A549 treated with AZD9567 at 1 μM for 4 hours (cell line): ENCODE measurements around the gene THSD8. TPM values are rescaled to one million over a fixed set of nuclear protein-coding genes. Genes with fewer than 3 reads are reported as not detected.

Source experiments
- total RNA-seq: library from RNA; stranded (reverse); fragments of 200-300 nt; extraction: Qiagen RNA extraction; gene quantifications from 5 replicates; pipeline ENCODE4 v1.2.3, GENCODE V29; 2022; ENCODE audit not compliant: insufficient read depth

The THSD8 gene
- total RNA-seq: 9.1 to 13.7 TPM (median 11.8 TPM) in 4 of 5 replicates, not detected in the other

DNA sequence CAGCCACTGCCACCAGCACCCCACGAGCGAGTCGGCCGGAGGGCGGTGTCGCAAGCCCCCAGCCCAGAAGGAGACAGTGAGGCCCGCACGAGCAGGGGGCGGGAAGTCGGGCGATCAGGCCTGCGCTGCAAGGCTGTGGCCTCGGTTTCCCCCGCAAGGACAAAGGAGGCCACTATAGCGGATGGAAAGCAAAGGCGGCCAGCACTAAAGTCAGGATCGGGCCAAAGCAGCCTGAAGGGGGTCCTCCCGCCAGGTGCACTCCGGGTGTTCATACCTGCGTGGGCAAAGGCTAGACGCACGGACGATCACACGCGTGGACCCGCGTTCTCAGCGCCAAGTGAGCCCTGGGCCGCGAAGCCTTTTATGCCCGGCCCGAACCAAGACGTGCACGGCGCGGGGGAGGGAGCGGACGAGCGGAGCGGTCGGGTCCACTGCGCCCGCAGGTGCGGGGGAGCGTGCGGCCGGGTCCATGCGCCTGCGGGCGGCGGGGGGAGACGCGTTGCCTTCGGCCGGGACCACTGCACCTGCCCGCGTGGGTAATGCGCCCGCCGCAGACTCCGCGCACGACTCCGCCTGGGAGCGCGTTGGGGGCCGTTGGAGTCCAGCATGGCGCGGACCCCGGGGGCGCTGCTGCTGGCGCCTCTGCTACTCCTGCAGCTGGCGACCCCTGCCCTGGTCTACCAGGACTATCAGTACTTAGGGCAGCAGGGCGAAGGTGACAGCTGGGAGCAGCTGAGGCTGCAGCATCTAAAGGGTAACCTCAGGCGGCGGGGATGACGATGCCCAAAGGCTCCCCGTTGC lies at the start of gene THSD8, which contains the start of gene PRDX2:
THSD8 (plus strand) TSS at position 604 of the 801 bp plus-strand sequence; CDS start at position 607, 3 bp downstream.
PRDX2 (minus strand) TSS at position 335 of the 801 bp plus-strand sequence. CDS start 539 bp downstream, outside the sequence.

DNA sequence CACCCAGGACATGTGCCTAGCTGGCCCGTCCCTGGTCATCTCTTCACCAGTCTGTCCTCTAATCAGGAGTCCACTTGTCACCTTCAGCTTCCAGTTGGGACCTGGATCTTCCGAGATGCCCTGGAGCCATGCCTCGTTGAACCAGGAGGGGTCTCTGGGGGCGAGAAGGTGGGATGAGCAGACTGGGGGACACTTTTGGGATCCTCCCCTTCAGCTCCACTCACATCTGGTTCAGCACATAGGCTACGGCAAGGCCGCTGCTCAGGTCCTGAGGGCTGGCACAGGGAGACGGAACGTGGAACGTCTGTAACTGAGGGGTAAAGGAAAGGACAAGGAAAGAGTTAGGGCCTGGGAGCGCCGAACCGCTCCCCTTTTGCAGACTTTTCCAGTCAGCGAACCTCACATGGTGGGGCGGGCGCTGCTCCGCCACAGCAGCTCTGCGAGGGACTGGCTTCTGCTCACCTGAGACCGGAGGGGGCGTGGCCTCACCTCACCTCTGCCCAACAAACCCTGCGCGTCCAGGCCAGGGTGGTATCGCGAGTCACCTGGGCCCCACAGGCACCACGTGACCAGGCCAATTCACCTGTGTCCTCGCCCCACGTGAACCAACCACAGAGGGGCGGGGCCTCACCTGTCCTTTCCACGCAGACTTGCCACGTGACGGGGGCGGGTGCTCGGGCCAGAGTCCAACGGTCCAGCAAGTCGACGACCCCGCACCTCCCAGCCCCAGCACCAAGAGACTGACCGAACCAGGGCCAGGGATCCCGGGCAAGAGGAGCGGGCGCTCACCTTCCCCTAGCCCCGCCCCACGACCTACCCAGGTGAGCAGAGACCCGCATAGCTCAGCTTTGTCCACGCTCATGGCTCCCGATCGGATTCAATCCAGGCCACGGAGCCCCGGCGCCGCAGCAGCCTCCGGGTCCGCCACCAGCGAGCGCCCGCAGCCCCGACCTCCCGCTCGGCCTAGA lies 27.0 kb upstream of the THSD8 start, which contains the start of gene HOOK2:
HOOK2 (minus strand) TSS at position 965 of the 968 bp plus-strand sequence; CDS start at position 862, 103 bp downstream.

DNA sequence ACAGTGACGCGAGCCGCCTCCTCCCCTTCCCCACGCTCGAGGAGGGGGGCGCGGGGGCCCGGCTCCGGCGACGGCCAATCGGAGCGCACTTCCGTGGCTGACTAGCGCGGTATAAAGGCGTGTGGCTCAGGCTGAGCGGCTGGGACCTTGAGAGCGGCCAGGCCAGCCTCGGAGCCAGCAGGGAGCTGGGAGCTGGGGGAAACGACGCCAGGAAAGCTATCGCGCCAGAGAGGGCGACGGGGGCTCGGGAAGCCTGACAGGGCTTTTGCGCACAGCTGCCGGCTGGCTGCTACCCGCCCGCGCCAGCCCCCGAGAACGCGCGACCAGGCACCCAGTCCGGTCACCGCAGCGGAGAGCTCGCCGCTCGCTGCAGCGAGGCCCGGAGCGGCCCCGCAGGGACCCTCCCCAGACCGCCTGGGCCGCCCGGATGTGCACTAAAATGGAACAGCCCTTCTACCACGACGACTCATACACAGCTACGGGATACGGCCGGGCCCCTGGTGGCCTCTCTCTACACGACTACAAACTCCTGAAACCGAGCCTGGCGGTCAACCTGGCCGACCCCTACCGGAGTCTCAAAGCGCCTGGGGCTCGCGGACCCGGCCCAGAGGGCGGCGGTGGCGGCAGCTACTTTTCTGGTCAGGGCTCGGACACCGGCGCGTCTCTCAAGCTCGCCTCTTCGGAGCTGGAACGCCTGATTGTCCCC lies 10.4 kb upstream of the THSD8 start, which contains the start of gene JUNB:
JUNB (plus strand) TSS at position 142 of the 706 bp plus-strand sequence; CDS start at position 428, 286 bp downstream.

DNA sequence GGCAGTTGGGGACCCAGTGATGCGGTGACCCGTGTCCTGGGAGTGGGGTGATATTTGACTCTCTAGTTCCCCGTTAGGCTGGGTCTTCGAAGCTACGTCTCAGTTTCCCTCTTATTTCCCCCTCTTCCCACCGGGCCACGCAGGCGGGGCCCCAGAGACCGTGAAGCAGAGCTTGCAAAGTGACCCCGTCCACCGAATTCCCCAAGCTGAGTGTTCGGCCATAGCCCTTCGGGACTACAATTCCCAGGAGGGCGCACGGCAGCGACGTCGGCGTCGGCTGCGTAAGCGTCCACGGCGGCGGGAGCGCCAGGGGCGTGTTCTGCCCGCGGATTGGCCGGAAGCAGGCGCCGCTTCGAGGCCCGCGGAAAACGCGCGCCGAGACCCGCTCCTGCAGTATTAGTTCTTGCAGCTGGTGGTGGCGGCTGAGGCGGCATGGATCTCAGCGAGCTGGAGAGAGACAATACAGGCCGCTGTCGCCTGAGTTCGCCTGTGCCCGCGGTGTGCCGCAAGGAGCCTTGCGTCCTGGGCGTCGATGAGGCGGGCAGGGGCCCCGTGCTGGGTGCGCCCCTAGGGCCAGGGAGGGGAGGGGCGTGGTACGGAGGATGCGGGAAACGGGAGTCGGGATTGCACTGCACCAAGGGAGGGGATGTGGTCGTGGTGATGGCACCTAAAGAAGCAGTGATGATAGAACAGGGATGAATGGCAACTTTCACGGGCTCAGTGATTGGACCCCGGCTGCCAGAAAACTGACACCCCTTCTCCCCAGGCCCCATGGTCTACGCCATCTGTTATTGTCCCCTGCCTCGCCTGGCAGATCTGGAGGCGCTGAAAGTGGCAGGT lies 4.6 kb downstream of the THSD8 start, which contains the start of gene RNASEH2A:
RNASEH2A (plus strand) TSS at position 343 of the 840 bp plus-strand sequence; CDS start at position 433, 90 bp downstream.

DNA sequence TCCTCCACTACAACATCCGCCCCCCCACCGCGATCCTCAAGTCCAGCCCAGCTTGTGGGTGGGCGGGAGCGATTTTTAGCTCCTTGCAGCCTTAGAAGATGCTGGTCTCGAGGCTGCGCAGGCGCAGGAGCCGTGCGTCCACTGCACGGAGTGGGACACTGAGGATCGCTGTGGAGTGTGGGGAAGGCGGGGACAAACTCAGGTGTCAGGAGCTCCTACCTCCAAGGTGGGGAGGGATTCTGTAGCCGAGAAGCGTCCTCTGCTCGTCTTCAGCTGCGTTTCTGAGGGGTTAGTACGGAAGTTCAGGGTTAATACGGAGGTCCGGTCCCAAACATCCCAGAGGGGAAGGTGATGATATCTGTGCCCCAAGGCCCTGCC lies 32.7 kb downstream of the THSD8 start, which contains the start of gene RTBDN:
RTBDN (minus strand) TSS at position 14 of the 378 bp plus-strand sequence. CDS start 4,600 bp downstream, outside the sequence.

DNA sequence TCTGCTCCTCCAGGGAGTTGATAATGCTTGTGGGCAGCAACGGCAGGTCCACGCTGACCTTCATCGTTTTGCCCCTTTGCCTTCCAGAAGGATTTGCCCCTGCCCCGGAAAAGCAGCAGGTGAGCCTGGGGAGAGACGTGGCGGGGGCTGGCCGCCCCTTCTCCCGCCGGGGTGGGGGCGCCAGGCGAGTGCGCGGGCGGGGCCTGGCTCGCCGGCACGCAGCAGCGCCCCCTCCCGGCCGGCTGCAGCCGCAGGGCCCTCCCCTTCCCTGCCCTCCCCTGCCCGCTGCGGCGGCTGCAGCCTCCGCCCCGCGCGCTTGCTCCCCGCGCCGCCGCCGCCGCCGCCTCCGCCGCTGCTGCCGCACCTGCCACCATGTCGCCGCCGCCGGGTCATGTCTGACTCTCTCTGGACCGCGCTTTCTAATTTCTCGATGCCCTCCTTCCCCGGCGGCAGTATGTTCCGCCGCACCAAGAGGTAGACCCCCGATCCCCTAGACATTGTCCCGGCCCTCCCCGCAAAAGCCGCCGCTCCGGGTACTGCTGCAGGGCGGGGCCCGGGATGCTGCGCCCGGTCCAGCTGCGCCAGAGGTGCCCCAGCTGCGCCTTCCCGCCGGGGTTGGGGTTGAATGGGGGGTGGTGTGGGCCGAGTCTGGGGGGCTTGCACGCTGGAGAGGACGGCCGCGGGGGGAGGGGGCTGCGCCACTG lies 36.5 kb downstream of the THSD8 start, which contains the start of gene MAST1:
MAST1 (plus strand) TSS at position 334 of the 704 bp plus-strand sequence; CDS start at position 392, 58 bp downstream.

Other genes starting within 250 kb of the THSD8 start
- 0.54 to 3.3 TPM (median 0.66 TPM) in 5 replicates for gene ZNF490, start 191.3 kb upstream of the THSD8 start, total RNA-seq
- gene ZNF791, start 191.1 kb upstream of the THSD8 start, total RNA-seq: 4.5 to 11.0 TPM (median 5.7 TPM) in 5 replicates
- 19.1 to 30.7 TPM (median 22.0 TPM) in 5 replicates for gene MAN2B1, start 135.3 kb upstream of the THSD8 start, total RNA-seq
- 8.4 to 11.5 TPM (median 10.0 TPM) in 5 replicates for gene WDR83, start 135.3 kb upstream of the THSD8 start, total RNA-seq
- gene DHPS, start 120.2 kb upstream of the THSD8 start, total RNA-seq: 29.7 to 49.1 TPM (median 48.2 TPM) in 5 replicates
- gene GNG14, start 114.1 kb upstream of the THSD8 start, total RNA-seq: not detected in 5 replicates
- 11.4 to 14.6 TPM (median 13.9 TPM) in 5 replicates for gene FBXW9, start 105.4 kb upstream of the THSD8 start, total RNA-seq
- gene TNPO2, start 78.1 kb upstream of the THSD8 start, total RNA-seq: 31.3 to 35.3 TPM (median 33.6 TPM) in 5 replicates
- 118 to 201 TPM (median 193 TPM) in 5 replicates for gene TRIR, start 67.4 kb upstream of the THSD8 start, total RNA-seq
- gene GET3, start 64.6 kb upstream of the THSD8 start, total RNA-seq: 83.8 to 103 TPM (median 99.2 TPM) in 5 replicates
- 0.59 to 1.0 TPM (median 0.79 TPM) in 4 of 5 replicates, not detected in the other for gene BEST2, start 50.3 kb upstream of the THSD8 start, total RNA-seq
- gene HOOK2, start 26.5 kb upstream of the THSD8 start, total RNA-seq: 9.8 to 14.0 TPM (median 12.8 TPM) in 5 replicates
- gene JUNB, start 10.6 kb upstream of the THSD8 start, total RNA-seq: 110 to 185 TPM (median 160 TPM) in 5 replicates
- 0.47 to 0.91 TPM (median 0.66 TPM) in 4 of 5 replicates, not detected in the other for gene PRDX2, start 269 bp upstream of the THSD8 start, total RNA-seq
- 39.4 to 50.4 TPM (median 46.8 TPM) in 5 replicates for gene RNASEH2A, start 4.5 kb downstream of the THSD8 start, total RNA-seq
- 0.08 to 0.09 TPM in 2 of 5 replicates, not detected in the others for gene RTBDN, start 32.5 kb downstream of the THSD8 start, total RNA-seq
- gene MAST1, start 36.4 kb downstream of the THSD8 start, total RNA-seq: 1.5 to 7.0 TPM (median 1.7 TPM) in 5 replicates
- 28.6 to 36.5 TPM (median 29.7 TPM) in 5 replicates for gene DNASE2, start 79.4 kb downstream of the THSD8 start, total RNA-seq
- gene KLF1, start 85.1 kb downstream of the THSD8 start, total RNA-seq: 0.05 to 0.07 TPM in 2 of 5 replicates, not detected in the others
- 9.2 to 21.4 TPM (median 9.9 TPM) in 5 replicates for gene GCDH, start 89.1 kb downstream of the THSD8 start, total RNA-seq
- 0.25 to 1.8 TPM (median 0.42 TPM) in 5 replicates for gene SYCE2, start 117.2 kb downstream of the THSD8 start, total RNA-seq
- 60.5 to 80.0 TPM (median 74.4 TPM) in 5 replicates for gene FARSA, start 131.6 kb downstream of the THSD8 start, total RNA-seq
- 481 to 566 TPM (median 518 TPM) in 5 replicates for gene CALR, start 136.5 kb downstream of the THSD8 start, total RNA-seq
- 73.1 to 82.3 TPM (median 81.9 TPM) in 5 replicates for gene RAD23A, start 143.8 kb downstream of the THSD8 start, total RNA-seq
- gene GADD45GIP1, start 155.2 kb downstream of the THSD8 start, total RNA-seq: 20.6 to 55.7 TPM (median 51.6 TPM) in 5 replicates
- gene DAND5, start 167.5 kb downstream of the THSD8 start, total RNA-seq: 0.03 to 0.07 TPM (median 0.06 TPM) in 3 of 5 replicates, not detected in the others
- 3.6 to 4.3 TPM (median 3.8 TPM) in 5 replicates for gene NFIX, start 193.4 kb downstream of the THSD8 start, total RNA-seq